ENCODE data around the gene COTL1.
"Not testable (repeated sequence)": the region's sequence is repeated elsewhere in the genome, so short reads cannot be mapped to it uniquely, and the experiment has no call there.

COTL1 gene

GRCh38 chr16:84643180-84643583 is 25.3 kb upstream of the COTL1 start:
- no peak for DNase-seq (ENCODE audit: low read depth, low spot score)

GRCh38 chr16:84641643-84642358 is 23.9 kb upstream of the COTL1 start:
- DNase-seq (ENCODE audit: low read depth, low spot score), result no peak

GRCh38 chr16:84640145-84640544 is 22.3 kb upstream of the COTL1 start:
- DNase-seq (ENCODE audit: low read depth, low spot score), result no peak

GRCh38 chr16:84638231-84638806 is 20.4 kb upstream of the COTL1 start:
- DNase-seq (ENCODE audit: low read depth, low spot score), result no peak

GRCh38 chr16:84637709-84638108 is 19.8 kb upstream of the COTL1 start:
- DNase-seq (ENCODE audit: low read depth, low spot score), result no peak

GRCh38 chr16:84635702-84636101 is 17.8 kb upstream of the COTL1 start:
- no peak for DNase-seq (ENCODE audit: low read depth, low spot score)

GRCh38 chr16:84633622-84634021 is 15.7 kb upstream of the COTL1 start:
- DNase-seq (ENCODE audit: low read depth, low spot score), result no peak

GRCh38 chr16:84632862-84633261 is 15.0 kb upstream of the COTL1 start:
- not testable (repeated sequence) for DNase-seq (ENCODE audit: low read depth, low spot score)

- no peak for DNase-seq (ENCODE audit: low read depth, low spot score)
These were observed 14.0 kb upstream of the COTL1 start for GRCh38 chr16:84631886-84632285.

GRCh38 chr16:84631153-84631466 is 13.2 kb upstream of the COTL1 start:
- DNase-seq (ENCODE audit: low read depth, low spot score), result no peak

GRCh38 chr16:84630446-84631152 is 12.7 kb upstream of the COTL1 start:
- DNase-seq (ENCODE audit: low read depth, low spot score), result no peak

- DNase-seq (ENCODE audit: low read depth, low spot score), result no peak
These were observed 12.1 kb upstream of the COTL1 start for GRCh38 chr16:84630009-84630408.

- no peak for DNase-seq (ENCODE audit: low read depth, low spot score)
These were observed 11.7 kb upstream of the COTL1 start for GRCh38 chr16:84629580-84629979.

GRCh38 chr16:84628226-84628731 is 10.4 kb upstream of the COTL1 start:
- DNase-seq (ENCODE audit: low read depth, low spot score), result no peak

GRCh38 chr16:84625556-84625955 is 7.7 kb upstream of the COTL1 start:
- DNase-seq (ENCODE audit: low read depth, low spot score), result no peak

- not testable (repeated sequence) for DNase-seq (ENCODE audit: low read depth, low spot score)
These were observed 3.0 kb upstream of the COTL1 start for GRCh38 chr16:84620913-84621312.

- peak; percentile 64 for DNase-seq (ENCODE audit: low read depth, low spot score)
These were observed 943 bp upstream of the COTL1 start for GRCh38 chr16:84618581-84619460.

GRCh38 chr16:84617041-84617790 is 662 bp downstream of the COTL1 start:
- DNase-seq (ENCODE audit: low read depth, low spot score), result no peak

GRCh38 chr16:84616515-84616914 is 1.4 kb downstream of the COTL1 start:
- DNase-seq (ENCODE audit: low read depth, low spot score), result no peak

- no peak for DNase-seq (ENCODE audit: low read depth, low spot score)
These were observed 2.7 kb downstream of the COTL1 start for GRCh38 chr16:84614968-84615813.

Data from smooth muscle cell of the brain vasculature (primary cell).